NOMO-1 treated with DMSO at 0.1 percent for 48 hours (cell line): ENCODE measurements around the gene MYH7B.

Experiments used
- DNase-seq: peaks from one replicate; lab custom pipeline; 2025; ENCODE audit not compliant: unreplicated experiment; lab: John Stamatoyannopoulos, UW

Gene MYH7B

DNA sequence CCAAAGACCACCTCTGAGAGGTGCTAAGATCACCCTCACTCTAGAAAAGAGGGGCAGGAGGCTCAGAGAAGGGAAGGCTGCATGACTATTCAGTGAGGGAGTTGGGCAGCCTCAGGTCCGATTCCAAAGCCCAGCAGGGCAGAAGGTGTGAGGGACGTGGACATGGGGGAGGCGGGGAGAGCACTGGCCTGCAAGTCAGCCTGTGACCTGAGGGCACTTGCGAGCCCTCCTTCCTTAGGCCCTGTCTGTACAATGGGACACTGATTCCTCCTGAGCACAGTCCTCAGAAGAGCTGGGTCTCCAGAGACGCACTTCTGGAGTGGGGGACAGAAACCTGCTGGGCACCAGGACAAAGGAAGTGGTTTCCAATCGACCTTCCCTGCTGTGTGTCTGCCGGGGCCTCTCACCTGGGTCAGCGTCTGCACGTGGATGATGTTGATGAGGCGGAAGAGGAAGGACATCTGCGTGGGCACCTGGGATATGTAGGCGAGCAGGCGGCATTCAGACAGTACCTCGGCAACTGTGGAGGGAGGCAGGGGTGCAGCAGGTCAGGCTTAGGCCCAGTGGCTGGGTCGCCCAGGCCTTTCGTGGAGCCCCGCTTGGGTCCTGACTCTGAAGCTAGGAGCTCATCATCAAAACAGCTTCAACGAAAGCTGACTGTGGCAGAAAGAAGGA lies 48.5 kb downstream of the MYH7B start:
- DNase-seq = no peak

DNA sequence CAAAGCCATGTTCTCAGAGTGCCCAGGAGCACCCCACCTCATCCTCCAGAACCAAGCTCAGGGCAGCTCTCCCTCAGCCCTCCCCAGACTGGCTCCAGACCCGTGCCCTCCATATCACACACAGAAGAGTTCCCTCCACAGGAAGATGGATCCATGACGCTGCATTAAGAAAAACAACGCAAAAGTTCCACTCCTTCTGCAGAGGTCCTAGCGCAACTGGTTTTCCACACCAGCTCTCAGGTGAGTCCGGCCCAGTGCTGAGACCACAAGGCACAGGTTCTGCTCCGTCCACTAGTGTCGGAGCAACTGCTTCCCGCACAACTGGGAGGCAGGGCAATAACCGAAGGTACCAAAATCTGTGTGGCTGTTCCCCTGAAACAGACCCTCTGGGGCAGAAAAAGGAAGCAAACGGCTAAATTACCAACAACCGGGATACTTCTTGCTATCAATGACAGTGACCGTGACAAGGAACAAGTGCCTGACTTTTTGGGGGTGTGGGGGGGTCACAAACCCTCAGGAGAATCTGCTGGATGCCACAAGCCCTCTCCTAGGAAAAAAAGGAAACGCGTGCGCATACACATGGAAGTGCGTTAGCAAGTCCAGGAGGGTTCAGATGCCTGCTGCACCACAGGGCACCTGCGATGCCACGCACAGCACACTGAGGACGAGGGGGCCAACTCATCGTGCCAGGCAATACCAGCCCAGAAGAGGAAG lies 49.2 kb downstream of the MYH7B start:
- no peak for DNase-seq
